DND-41 (cell line): Measurements from ENCODE around the gene GNB5.

Source experiments
- EZH2 ChIP-seq: IDR thresholded peaks from 3 replicates; pipeline ENCODE4 v1.6.1; 2012; ENCODE audit warnings: borderline replicate concordance, low read depth, mild to moderate bottlenecking, moderate library complexity, low read length, inconsistent platforms; ENCODE audit not compliant: severe bottlenecking
- TF ChIP-seq, protein P1 (sequence below): IDR thresholded peaks from 2 replicates; pipeline ENCODE4 v1.5.1; 2012; ENCODE audit warnings: borderline replicate concordance, low read length, moderate library complexity, mild to moderate bottlenecking; ENCODE audit not compliant: poor library complexity, severe bottlenecking; ENCODE audit errors: extremely low read depth

DNA sequence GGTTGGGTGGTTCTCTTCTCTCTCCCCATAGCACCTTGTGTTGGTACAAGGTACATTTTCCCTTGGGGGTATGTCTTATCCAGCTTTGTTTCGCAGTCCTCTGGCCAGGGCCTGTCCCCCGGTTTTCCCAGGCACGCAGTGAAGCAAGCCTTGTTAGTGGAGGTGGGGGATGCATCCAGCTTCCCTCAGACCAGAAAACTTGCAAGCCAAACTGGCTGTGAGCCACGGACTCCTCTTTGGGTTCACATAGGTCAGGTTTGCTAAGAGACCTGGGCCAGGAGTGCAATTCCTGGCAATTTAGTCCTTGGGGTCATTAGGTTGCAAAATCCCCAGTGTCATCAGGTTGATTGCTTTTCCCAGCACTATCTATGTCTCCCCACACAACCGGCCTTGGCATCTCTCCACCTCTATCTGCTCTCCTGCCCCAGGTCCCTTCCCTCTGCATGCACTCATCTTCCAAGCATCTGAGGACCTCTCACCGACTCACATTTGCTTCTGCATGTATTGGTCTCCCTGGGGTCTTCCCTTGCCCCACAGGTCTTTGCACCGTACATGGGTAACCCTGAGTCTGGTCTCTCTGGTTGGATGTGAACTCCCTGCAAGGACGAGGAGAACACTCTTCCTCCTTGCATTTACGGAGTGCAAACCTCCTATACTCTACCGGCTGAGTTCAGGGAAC lies 112.9 kb downstream of the GNB5 start:
- TF ChIP-seq, protein P1, sequence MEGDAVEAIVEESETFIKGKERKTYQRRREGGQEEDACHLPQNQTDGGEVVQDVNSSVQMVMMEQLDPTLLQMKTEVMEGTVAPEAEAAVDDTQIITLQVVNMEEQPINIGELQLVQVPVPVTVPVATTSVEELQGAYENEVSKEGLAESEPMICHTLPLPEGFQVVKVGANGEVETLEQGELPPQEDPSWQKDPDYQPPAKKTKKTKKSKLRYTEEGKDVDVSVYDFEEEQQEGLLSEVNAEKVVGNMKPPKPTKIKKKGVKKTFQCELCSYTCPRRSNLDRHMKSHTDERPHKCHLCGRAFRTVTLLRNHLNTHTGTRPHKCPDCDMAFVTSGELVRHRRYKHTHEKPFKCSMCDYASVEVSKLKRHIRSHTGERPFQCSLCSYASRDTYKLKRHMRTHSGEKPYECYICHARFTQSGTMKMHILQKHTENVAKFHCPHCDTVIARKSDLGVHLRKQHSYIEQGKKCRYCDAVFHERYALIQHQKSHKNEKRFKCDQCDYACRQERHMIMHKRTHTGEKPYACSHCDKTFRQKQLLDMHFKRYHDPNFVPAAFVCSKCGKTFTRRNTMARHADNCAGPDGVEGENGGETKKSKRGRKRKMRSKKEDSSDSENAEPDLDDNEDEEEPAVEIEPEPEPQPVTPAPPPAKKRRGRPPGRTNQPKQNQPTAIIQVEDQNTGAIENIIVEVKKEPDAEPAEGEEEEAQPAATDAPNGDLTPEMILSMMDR: no peak
- TF ChIP-seq EZH2: no peak
